Naive thymus-derived CD4-positive, alpha-beta T cell (primary cell): Measurements from ENCODE around the gene NAV2. TPM values are rescaled to one million over a fixed set of nuclear protein-coding genes. Genes with fewer than 3 reads are reported as not detected.

Experiments used
- ATAC-seq: fragments of 150-1000 bp; cut with Tn5 transposase; 2 replicates; pipeline ENCODE4 v1.10.0; 2021; ENCODE audit warnings: mild to moderate bottlenecking, moderate library complexity
- CTCF ChIA-PET: fragments of 350-600 bp; sonication (Branson Sonifier 250); formaldehyde crosslinking; loops from one replicate; lab custom pipeline; 2021; ENCODE audit warnings: antibody characterized with exemption; lab: Charles Lee
- POLR2A ChIA-PET: fragments of 350-600 bp; sonication (Branson Sonifier 250); formaldehyde crosslinking; loops from one replicate; lab custom pipeline; 2021; ENCODE audit warnings: antibody characterized with exemption, inconsistent platforms; lab: Charles Lee
- DNase-seq, 9 donors: peaks; one replicate each; pipeline versions ENCODE4 v3.0.0 to v3.0.0-alpha.2; 2020 to 2022; ENCODE audit warnings: mixed read lengths in 1 of 9
- H3K27ac ChIP-seq: one replicate; pipeline ENCODE4 v1.7.0; 2013; ENCODE audit warnings: mild to moderate bottlenecking, low read depth, low read length, moderate library complexity
- H3K27me3 ChIP-seq, 2 donors: one replicate each; pipeline ENCODE4 v1.7.0; 2013; ENCODE audit warnings: low read length in 2 of 2, mild to moderate bottlenecking in 2 of 2, moderate library complexity in 2 of 2; ENCODE audit not compliant: control insufficient read depth in 2 of 2, insufficient read depth in 2 of 2
- H3K36me3 ChIP-seq, 3 experiments: 1 replicate in 2 of 3; 2 replicates in 1 of 3; pipeline ENCODE4 v1.7.0; 2013; ENCODE audit warnings: low read length in 3 of 3, mild to moderate bottlenecking in 3 of 3, moderate library complexity in 1 of 3; ENCODE audit not compliant: insufficient read depth in 3 of 3, control insufficient read depth in 2 of 3
- H3K4me1 ChIP-seq, 2 donors: one replicate each; pipeline ENCODE4 v1.7.0; 2013; ENCODE audit warnings: low read length in 2 of 2, mild to moderate bottlenecking in 2 of 2, moderate library complexity in 1 of 2; ENCODE audit not compliant: control insufficient read depth in 2 of 2, insufficient read depth in 2 of 2
- H3K4me3 ChIP-seq: 2 replicates; pipeline ENCODE4 v1.7.0; 2013; ENCODE audit warnings: mild to moderate bottlenecking, low read length
- H3K9me3 ChIP-seq, 3 experiments: 1 replicate in 2 of 3; 2 replicates in 1 of 3; pipeline ENCODE4 v1.7.0; 2013; ENCODE audit warnings: low read length in 3 of 3; ENCODE audit not compliant: control insufficient read depth in 2 of 3
- H3K27ac Mint-ChIP-seq, 9 donors: one replicate each; pipeline ENCODE4 v1.8.0; 2020 to 2022; ENCODE audit warnings: mixed read lengths in 9 of 9, mild to moderate bottlenecking in 8 of 9, moderate library complexity in 5 of 9, inconsistent platforms in 2 of 9
- H3K27me3 Mint-ChIP-seq, 5 donors: one replicate each; pipeline ENCODE4 v1.8.0; 2021 to 2022; ENCODE audit warnings: mixed read lengths in 5 of 5, mild to moderate bottlenecking in 1 of 5
- H3K36me3 Mint-ChIP-seq, 5 donors: one replicate each; pipeline ENCODE4 v1.8.0; 2020 to 2022; ENCODE audit warnings: mixed read lengths in 5 of 5, mild to moderate bottlenecking in 3 of 5, inconsistent platforms in 1 of 5
- H3K4me1 Mint-ChIP-seq, 7 donors: one replicate each; pipeline ENCODE4 v1.8.0; 2020 to 2022; ENCODE audit warnings: mixed read lengths in 7 of 7, mild to moderate bottlenecking in 3 of 7, inconsistent platforms in 1 of 7
- H3K4me3 Mint-ChIP-seq, 10 donors: one replicate each; pipeline ENCODE4 v1.8.0; 2020 to 2022; ENCODE audit warnings: mild to moderate bottlenecking in 10 of 10, mixed read lengths in 10 of 10, moderate library complexity in 6 of 10, inconsistent platforms in 2 of 10
- H3K9me3 Mint-ChIP-seq, 11 donors: one replicate each; pipeline ENCODE4 v1.8.0; 2020 to 2022; ENCODE audit warnings: mixed read lengths in 11 of 11, mild to moderate bottlenecking in 4 of 11, inconsistent platforms in 1 of 11, moderate library complexity in 1 of 11
- intact Hi-C, 2 donors: fragments of 100-400 bp; cut with micrococcal nuclease; formaldehyde crosslinking; loops; one replicate each; pipeline ENCODE4 v1.15.1; 2023
- polyA plus RNA-seq, 2 donors: library from polyadenylated mRNA; unstranded; fragments of 300-500 nt; fragmentation: Illumina TruSeq; gene quantifications; one replicate each; pipeline ENCODE4 v1.2.3, GENCODE V29; 2021
- total RNA-seq, 6 experiments: library from RNA in 5 of 6; stranded (reverse) in 5 of 6; gene quantifications; 1 replicate in 5 of 6; 2 replicates in 1 of 6; pipeline ENCODE4 v1.2.3 and lab custom pipeline; 2021 to 2026

Gene NAV2
- total and polyA plus RNA-seq, 7 experiments from 2014 or later: 0.24 to 2.2 (median 0.48) TPM; not detected in 2

GRCh38 chr11:19803506-19803998 lies 90.9 kb downstream of the NAV2 start:
- POLR2A ChIA-PET: no interaction called here
- Histone ChIP-seq H3K27me3 (no peaks in the 10 kb centered on the region), H3K9me3 (no peaks in the 10 kb centered on the region), H3K4me3 (no peak overlapping the region), H3K36me3 (no peaks in the 10 kb centered on the region), H3K27ac (no peak overlapping the region), H3K4me1 (no peaks in the 10 kb centered on the region)
- CTCF ChIA-PET: no interaction called here
- no peak overlapping the region for H3K4me3 Mint-ChIP-seq
- H3K36me3 Mint-ChIP-seq: no peaks in the 10 kb centered on the region
- peaks cover 0 to 4% (median 0%) of the 10 kb centered on the region in 11 donors for H3K9me3 Mint-ChIP-seq
- DNase-seq: no peak
- intact Hi-C loops: loop anchor here in 1 of 2 donors (10.0 kb wide), 1 partner anchor 729 kb away; no protein-coding TSS in a partner anchor
- H3K27me3 Mint-ChIP-seq: peaks cover 4 to 25% (median 7%) of the 10 kb centered on the region in 5 donors
- no peak for ATAC-seq
- no peaks in the 10 kb centered on the region for H3K4me1 Mint-ChIP-seq
- H3K27ac Mint-ChIP-seq: no peak overlapping the region

DNA sequence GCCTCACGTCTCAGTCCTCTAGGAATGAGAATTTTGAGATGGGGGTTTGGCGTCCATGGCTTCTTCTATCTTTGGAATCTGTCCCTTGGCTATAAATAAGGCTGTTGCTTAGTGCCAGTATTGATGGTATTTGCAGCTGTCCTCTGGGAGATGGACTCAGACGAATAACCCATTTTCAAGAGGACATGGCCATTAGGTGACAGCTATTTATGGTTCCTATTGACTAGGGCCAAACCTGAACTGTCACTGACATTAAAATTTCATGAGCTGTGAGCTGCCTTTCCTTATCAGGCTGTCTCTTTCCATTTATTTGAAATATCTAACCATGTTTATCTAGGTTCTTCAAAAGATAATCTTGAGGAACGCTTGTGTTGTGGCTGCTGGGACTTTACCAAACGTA lies 92.7 kb downstream of the NAV2 start:
- intact Hi-C loops: loop anchor here in 1 of 2 donors (10.0 kb wide), 1 partner anchor 731 kb away; no protein-coding TSS in a partner anchor
- Histone ChIP-seq H3K36me3 (no peaks in the 10 kb centered on the region), H3K4me3 (no peak overlapping the region), H3K27me3 (no peaks in the 10 kb centered on the region), H3K27ac (no peak overlapping the region), H3K4me1 (no peaks in the 10 kb centered on the region), H3K9me3 (no peaks in the 10 kb centered on the region)
- ATAC-seq: no peak
- Mint-ChIP-seq H3K4me3 (no peak overlapping the region), H3K27ac (no peak overlapping the region), H3K4me1 (no peaks in the 10 kb centered on the region), H3K9me3 (peaks cover 0 to 4% (median 0%) of the 10 kb centered on the region in 11 donors), H3K36me3 (no peaks in the 10 kb centered on the region), H3K27me3 (peaks cover 3 to 14% (median 7%) of the 10 kb centered on the region in 5 donors)
- ChIA-PET POLR2A (no interaction called here), CTCF (no interaction called here)
- no peak for DNase-seq

DNA sequence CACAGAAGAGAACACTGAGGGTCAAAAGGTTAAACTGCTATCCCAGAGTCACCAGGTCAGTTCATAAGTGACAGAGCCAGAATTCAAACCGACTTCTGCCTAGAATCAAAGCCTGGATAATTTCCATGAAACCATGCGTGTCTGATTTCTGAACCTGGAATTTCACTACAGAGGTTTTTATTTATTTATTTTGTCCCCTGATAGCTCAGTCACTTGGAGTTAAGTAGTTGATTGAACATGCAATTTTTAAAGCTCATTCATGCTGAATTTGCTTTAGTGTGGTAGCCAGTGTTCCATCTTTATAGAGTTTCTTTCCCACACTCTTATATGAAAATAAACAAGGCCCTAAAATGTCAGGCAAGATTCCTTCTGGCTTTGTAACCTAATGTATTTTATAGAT lies 93.2 kb downstream of the NAV2 start:
- H3K36me3 Mint-ChIP-seq: no peaks in the 10 kb centered on the region
- intact Hi-C loops: loop anchor here in 1 of 2 donors (10.0 kb wide), 1 partner anchor 731 kb away; no protein-coding TSS in a partner anchor
- no peak overlapping the region for H3K27ac ChIP-seq
- H3K27ac Mint-ChIP-seq: no peak overlapping the region
- ATAC-seq (no peak), DNase-seq (no peak)
- ChIA-PET CTCF (no interaction called here), POLR2A (no interaction called here)
- H3K27me3 Mint-ChIP-seq: peaks cover 3 to 17% (median 7%) of the 10 kb centered on the region in 5 donors
- no peaks in the 10 kb centered on the region for H3K4me1 ChIP-seq
- no peaks in the 10 kb centered on the region for H3K4me1 Mint-ChIP-seq
- peaks cover 0 to 4% (median 0%) of the 10 kb centered on the region in 11 donors for H3K9me3 Mint-ChIP-seq
- no peaks in the 10 kb centered on the region for H3K27me3 ChIP-seq
- H3K4me3 Mint-ChIP-seq: no peak overlapping the region
- H3K36me3 ChIP-seq: no peaks in the 10 kb centered on the region
- H3K4me3 ChIP-seq: no peak overlapping the region
- H3K9me3 ChIP-seq: no peaks in the 10 kb centered on the region

- no peak overlapping the region for H3K4me3 ChIP-seq
- H3K4me1 ChIP-seq: no peaks in the 10 kb centered on the region
- ATAC-seq (no peak), DNase-seq (no peak)
- H3K27me3 Mint-ChIP-seq: peaks cover 2 to 20% (median 7%) of the 10 kb centered on the region in 5 donors
- peaks cover 0 to 4% (median 0%) of the 10 kb centered on the region in 11 donors for H3K9me3 Mint-ChIP-seq
- no peak overlapping the region for H3K4me3 Mint-ChIP-seq
- H3K9me3 ChIP-seq: no peaks in the 10 kb centered on the region
- ChIA-PET POLR2A (no interaction called here), CTCF (no interaction called here)
- no peaks in the 10 kb centered on the region for H3K36me3 ChIP-seq
- no peaks in the 10 kb centered on the region for H3K36me3 Mint-ChIP-seq
- H3K4me1 Mint-ChIP-seq: no peaks in the 10 kb centered on the region
- no peak overlapping the region for H3K27ac Mint-ChIP-seq
- intact Hi-C loops: loop anchor here in 1 of 2 donors (10.0 kb wide), 1 partner anchor 731 kb away; no protein-coding TSS in a partner anchor
- H3K27me3 ChIP-seq: no peaks in the 10 kb centered on the region
- H3K27ac ChIP-seq: no peak overlapping the region
These were observed 93.6 kb downstream of the NAV2 start for GRCh38 chr11:19806251-19806650.

DNA sequence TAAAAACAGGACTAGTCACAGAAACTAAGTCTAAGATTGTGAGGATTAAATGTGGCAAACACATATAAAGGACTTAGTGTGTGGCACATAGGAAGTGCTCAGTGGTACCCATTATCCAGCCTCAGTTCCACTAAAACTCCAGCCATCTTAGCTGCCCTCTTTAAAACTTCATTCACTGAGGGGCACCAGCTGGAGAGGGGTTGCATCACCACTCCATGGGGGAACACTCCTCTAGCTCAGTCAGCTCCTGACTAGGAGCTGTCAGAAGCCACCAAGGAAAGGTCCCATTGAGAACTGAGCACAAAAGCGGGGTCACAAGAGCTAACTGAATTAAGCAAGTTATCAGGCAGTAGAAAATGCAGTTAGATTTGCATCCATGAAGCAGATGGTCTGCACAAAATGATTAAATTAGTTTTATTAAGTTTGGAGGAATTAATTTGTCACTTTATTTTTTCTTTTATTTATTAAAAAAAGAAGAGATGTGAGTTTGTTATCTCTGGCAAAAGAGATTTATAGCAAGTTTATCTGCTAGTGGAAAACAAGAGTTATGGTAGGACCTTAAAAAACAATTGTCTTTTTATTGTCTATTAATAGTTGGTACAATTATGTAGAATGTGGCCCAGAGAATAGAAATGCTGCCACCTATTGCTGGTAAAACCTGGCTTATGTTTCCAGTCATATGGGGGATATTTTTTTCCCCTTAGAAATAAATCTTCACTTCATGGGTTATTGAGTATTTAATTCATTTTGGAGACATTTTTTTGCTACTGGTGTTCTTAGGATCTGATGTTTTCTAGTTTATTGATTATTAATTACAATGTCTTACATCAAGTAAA lies 95.7 kb downstream of the NAV2 start:
- Histone ChIP-seq H3K4me3 (no peak overlapping the region), H3K36me3 (no peaks in the 10 kb centered on the region), H3K4me1 (no peaks in the 10 kb centered on the region), H3K27me3 (no peaks in the 10 kb centered on the region), H3K9me3 (no peaks in the 10 kb centered on the region), H3K27ac (no peak overlapping the region)
- ATAC-seq: no peak
- intact Hi-C loops: loop anchor here in 1 of 2 donors (1.0 to 10.0 kb wide), 2 partner anchors 244 to 733 kb away; no protein-coding TSS in a partner anchor
- Mint-ChIP-seq H3K9me3 (peaks cover 0 to 4% (median 0%) of the 10 kb centered on the region in 11 donors), H3K4me3 (no peak overlapping the region), H3K4me1 (no peaks in the 10 kb centered on the region), H3K27ac (no peak overlapping the region), H3K27me3 (peaks cover 0 to 20% (median 7%) of the 10 kb centered on the region in 5 donors), H3K36me3 (no peaks in the 10 kb centered on the region)
- ChIA-PET POLR2A (no interaction called here), CTCF (no interaction called here)
- no peak for DNase-seq

- Mint-ChIP-seq H3K27ac (no peak overlapping the region), H3K4me1 (no peaks in the 10 kb centered on the region), H3K9me3 (no peaks in the 10 kb centered on the region), H3K27me3 (peaks cover 0 to 17% (median 7%) of the 10 kb centered on the region in 5 donors), H3K36me3 (no peaks in the 10 kb centered on the region), H3K4me3 (no peak overlapping the region)
- Histone ChIP-seq H3K9me3 (no peaks in the 10 kb centered on the region), H3K4me3 (no peak overlapping the region), H3K27ac (no peak overlapping the region), H3K27me3 (no peaks in the 10 kb centered on the region), H3K4me1 (no peaks in the 10 kb centered on the region), H3K36me3 (no peaks in the 10 kb centered on the region)
- POLR2A ChIA-PET: no interaction called here
- no peak for DNase-seq
- intact Hi-C loops: no loop called here
- CTCF ChIA-PET: no interaction called here
- no peak for ATAC-seq
These were observed 98.2 kb downstream of the NAV2 start for GRCh38 chr11:19810852-19811251.
